Measurements from ENCODE around the gene SLC2A11.
"Not testable (repeated sequence)": the region's sequence is repeated elsewhere in the genome, so short reads cannot be mapped to it uniquely, and the experiment has no call there.

Gene SLC2A11

DNA sequence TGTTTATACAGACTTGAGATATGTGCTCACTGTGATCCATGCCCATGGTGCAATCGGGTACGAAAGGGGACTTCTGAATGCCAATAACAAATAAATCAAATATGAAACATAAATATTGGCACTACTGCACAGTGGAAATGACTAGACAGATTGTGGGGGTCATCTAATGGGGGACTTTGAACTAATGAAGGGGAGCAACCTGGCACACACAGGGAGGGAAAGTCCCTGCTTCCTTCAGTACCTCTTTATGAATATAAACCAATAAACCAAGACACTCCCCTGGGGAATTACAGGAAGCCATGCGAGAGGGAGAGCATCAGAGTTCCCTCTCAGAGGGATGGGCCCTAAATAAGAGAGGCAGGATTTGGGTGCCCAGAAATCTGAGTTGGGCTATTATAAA is 57.6 kb downstream of the SLC2A11 start:
- Histone ChIP-seq H3K4me3 (ENCODE audit: low read length) (no peak overlapping the region), H3K9me3 (ENCODE audit: control insufficient read depth, low read length) (no peaks in the 10 kb centered on the region), H3K4me1 (ENCODE audit: control insufficient read depth, insufficient read depth, low read length) (peaks cover 12% of the 10 kb centered on the region), H3K9ac (ENCODE audit: low read length) (no peak overlapping the region), H3K36me3 (ENCODE audit: control insufficient read depth, insufficient read depth, low read length, severe bottlenecking) (no peaks in the 10 kb centered on the region), H3K27me3 (replicated peaks; ENCODE audit: control insufficient read depth, insufficient read depth, low read length) (no peaks in the 10 kb centered on the region)
- no peak for DNase-seq (ENCODE audit: low read depth)

DNA sequence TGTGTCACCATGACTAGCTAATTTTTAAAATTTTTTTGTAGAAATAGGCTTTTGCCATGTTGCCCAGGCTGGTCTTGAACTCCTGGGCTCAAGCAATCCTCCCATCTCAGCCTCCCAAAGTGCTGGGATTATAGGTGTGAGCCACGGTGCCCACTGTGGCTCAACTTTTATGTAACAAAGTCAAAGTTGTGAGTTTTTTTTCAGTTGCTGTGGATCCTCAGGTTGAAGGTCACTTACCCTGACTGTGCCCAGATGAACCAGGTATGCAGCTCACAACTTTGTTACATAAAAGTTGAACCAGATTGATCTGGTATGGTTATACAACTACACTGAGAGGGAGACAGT is 62.6 kb downstream of the SLC2A11 start:
- not testable (repeated sequence) for H3K9ac ChIP-seq (ENCODE audit: low read length); H3K4me1 ChIP-seq (ENCODE audit: control insufficient read depth, insufficient read depth, low read length); H3K36me3 ChIP-seq (ENCODE audit: control insufficient read depth, insufficient read depth, low read length, severe bottlenecking); H3K9me3 ChIP-seq (ENCODE audit: control insufficient read depth, low read length); H3K27me3 ChIP-seq (replicated peaks; ENCODE audit: control insufficient read depth, insufficient read depth, low read length); H3K4me3 ChIP-seq (ENCODE audit: low read length); DNase-seq (ENCODE audit: low read depth)

DNA sequence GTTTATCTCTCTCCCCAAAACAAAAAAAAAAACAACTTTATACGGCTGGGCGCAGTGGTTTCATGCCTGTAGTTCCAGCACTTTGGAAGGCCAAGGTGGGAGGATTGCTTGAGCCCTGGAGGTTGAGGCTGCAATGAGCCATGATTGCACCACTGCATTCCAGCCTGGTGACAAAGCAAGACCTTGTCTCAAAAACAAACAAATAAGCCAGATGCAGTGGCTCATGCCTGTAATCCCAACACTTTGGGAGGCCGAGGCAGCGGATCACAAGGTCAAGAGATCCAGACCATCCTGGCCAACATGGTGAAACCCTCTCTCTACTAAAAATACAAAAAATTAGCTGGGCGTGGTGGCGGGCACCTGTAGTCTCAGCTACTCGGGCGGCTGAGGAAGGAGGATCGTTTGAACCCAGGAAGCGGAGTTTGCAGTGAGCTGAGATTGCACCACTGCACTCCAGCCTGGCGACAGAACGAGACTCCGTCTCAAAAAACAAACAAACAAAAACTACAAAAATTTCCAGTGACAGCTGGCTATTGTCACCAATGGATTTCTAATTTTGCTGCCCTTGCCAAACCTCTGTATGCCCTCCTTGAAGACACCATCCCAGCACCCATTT is 64.0 kb downstream of the SLC2A11 start:
- not testable (repeated sequence) for H3K36me3 ChIP-seq (ENCODE audit: control insufficient read depth, insufficient read depth, low read length, severe bottlenecking); H3K4me1 ChIP-seq (ENCODE audit: control insufficient read depth, insufficient read depth, low read length); H3K4me3 ChIP-seq (ENCODE audit: low read length); H3K9ac ChIP-seq (ENCODE audit: low read length); H3K27me3 ChIP-seq (replicated peaks; ENCODE audit: control insufficient read depth, insufficient read depth, low read length)
- peak; percentile 41 for DNase-seq (ENCODE audit: low read depth)
- peaks cover 12% of the 10 kb centered on the region for H3K9me3 ChIP-seq (ENCODE audit: control insufficient read depth, low read length)

DNA sequence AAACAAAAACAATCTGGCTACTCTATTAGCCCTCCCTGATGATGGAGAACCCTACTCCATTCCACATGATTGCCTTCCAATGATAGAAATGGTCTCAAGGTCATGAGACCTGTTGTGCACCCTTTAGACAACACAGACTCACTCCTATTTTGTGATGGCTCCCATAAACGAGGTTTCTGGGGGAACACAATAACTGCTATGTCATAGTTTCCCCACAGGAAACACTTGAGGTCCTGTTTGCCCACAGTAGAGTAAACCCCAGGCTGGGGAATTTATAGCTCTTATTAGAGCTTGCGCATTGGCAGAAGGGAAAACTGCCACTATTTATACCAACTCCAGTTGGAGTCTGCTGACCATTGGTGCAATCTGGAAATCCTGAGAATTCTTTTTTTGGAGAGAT is 65.2 kb downstream of the SLC2A11 start:
- H3K4me3 ChIP-seq (ENCODE audit: low read length): no peak overlapping the region
- no peak overlapping the region for H3K9ac ChIP-seq (ENCODE audit: low read length)
- H3K4me1 ChIP-seq (ENCODE audit: control insufficient read depth, insufficient read depth, low read length): peaks cover 6% of the 10 kb centered on the region
- peaks cover 12% of the 10 kb centered on the region for H3K9me3 ChIP-seq (ENCODE audit: control insufficient read depth, low read length)
- H3K27me3 ChIP-seq (replicated peaks; ENCODE audit: control insufficient read depth, insufficient read depth, low read length): no peaks in the 10 kb centered on the region
- peaks cover 6% of the 10 kb centered on the region for H3K36me3 ChIP-seq (ENCODE audit: control insufficient read depth, insufficient read depth, low read length, severe bottlenecking)
- DNase-seq (ENCODE audit: low read depth): no peak

DNA sequence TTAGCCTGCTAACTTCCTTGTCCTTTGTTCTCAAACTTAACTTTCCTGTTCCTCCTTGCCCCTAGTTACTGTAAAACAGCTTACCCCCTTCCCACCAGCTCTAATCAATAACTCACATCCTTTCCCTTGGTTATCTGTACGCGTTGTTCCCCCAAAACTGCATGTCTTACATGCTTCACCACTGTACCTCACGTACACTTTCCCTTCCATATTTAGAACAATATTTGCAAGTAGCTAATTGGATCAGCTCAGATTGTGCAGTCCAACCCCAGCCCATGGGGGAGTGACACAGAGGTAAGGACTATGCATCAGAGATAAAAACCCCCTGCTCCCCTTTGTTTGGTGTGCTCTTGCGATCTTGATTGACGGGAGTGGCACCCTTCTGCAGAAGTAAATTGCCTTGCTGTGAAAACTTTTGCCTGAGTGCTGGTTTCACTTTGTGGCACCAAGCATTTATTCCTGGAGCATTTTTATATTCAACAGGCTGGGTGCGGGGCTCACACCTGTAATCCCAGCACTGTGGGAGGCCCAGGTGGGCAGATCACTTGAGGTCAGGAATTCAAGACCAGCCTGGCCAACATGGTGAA is 67.4 kb downstream of the SLC2A11 start:
- DNase-seq (ENCODE audit: low read depth): no peak
- H3K36me3 ChIP-seq (ENCODE audit: control insufficient read depth, insufficient read depth, low read length, severe bottlenecking): peaks cover 6% of the 10 kb centered on the region

DNA sequence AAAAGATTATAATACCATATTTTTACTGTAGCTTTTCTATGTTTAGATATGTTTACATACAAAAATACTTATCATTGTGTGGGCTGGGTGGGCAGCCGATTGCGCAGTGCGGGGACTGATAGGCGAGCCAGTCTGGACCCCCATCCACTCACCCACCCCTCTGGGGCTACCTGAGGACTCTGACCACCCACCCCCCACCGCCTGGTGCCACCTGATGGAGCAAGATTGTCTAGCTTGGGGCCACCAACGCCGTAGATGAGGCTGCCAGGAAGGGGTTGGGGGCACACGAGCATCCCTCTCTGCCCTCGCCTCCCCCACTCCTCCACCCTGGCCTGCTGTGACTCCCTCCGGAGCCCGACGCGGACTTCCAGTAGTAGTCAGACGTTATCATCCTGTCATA is 68.9 kb downstream of the SLC2A11 start:
- Histone ChIP-seq H3K4me3 (ENCODE audit: low read length) (no peak overlapping the region), H3K36me3 (ENCODE audit: control insufficient read depth, insufficient read depth, low read length, severe bottlenecking) (peaks cover 6% of the 10 kb centered on the region), H3K9me3 (ENCODE audit: control insufficient read depth, low read length) (peaks cover 12% of the 10 kb centered on the region), H3K4me1 (ENCODE audit: control insufficient read depth, insufficient read depth, low read length) (no peaks in the 10 kb centered on the region), H3K27me3 (replicated peaks; ENCODE audit: control insufficient read depth, insufficient read depth, low read length) (no peaks in the 10 kb centered on the region), H3K9ac (ENCODE audit: low read length) (no peak overlapping the region)
- no peak for DNase-seq (ENCODE audit: low read depth)

More for the DNA sequence above, 67.4 kb downstream of the SLC2A11 start:
- Histone ChIP-seq H3K9ac (ENCODE audit: low read length) (no peak overlapping the region), H3K4me3 (ENCODE audit: low read length) (no peak overlapping the region), H3K4me1 (ENCODE audit: control insufficient read depth, insufficient read depth, low read length) (no peaks in the 10 kb centered on the region), H3K27me3 (replicated peaks; ENCODE audit: control insufficient read depth, insufficient read depth, low read length) (no peaks in the 10 kb centered on the region), H3K9me3 (ENCODE audit: control insufficient read depth, low read length) (peaks cover 12% of the 10 kb centered on the region)
